IPS-18c (cell line): ENCODE data around the gene R3HDM4.
"Not testable (repeated sequence)": the region's sequence is repeated elsewhere in the genome, so short reads cannot be mapped to it uniquely, and the experiment has no call there.

Experiments used
- H3K4me3 ChIP-seq: 2 replicates; pipeline ENCODE4 v1.7.0; 2013; ENCODE audit warnings: low read depth, mild to moderate bottlenecking, low read length, moderate library complexity; ENCODE audit not compliant: insufficient read depth
- H3K9me3 ChIP-seq: one replicate; pipeline ENCODE4 v1.6.1; 2013; ENCODE audit warnings: mild to moderate bottlenecking, low read length, moderate library complexity; ENCODE audit not compliant: control insufficient read depth, insufficient read depth

Gene R3HDM4

DNA sequence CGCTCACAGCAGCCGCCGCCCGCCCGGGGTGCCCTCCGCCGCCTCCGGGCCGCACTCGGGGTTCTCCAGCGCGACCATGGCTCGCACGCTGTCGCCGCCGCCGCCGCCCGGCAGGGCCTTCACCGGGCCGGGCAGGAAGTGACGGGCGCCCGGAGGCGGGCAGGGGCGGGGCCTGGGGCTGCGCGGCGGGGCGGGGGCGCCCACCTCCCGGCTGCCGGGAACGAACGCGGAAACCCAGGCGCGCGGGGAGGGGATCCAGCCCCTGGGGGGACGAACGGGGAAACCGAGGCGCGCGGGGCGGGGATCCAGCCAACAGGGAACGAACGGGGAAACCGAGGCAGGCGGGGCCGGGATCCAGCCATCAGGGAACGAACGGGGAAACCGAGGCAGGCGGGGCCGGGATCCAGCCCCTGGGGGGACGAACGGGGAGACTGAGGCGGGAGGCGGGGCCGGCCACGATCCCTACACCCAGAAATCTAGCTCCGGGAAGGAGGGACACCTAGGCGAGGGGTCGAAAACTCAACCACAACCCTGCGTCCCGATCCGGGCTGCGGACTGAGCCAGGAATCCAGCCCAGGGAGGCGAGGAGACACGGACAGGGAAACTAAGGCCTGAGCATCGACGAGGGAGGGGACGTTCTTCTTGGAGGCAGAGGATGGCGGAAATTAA is at the start of gene R3HDM4:
Gene R3HDM4 (minus strand): TSS at position 140 of the 669 bp plus-strand sequence. CDS start 62 bp downstream, at position 78.
- peak within 1 kb of the TSS; percentile 65 for H3K4me3 ChIP-seq
- H3K9me3 ChIP-seq, result no peaks in the 10 kb centered on the region

DNA sequence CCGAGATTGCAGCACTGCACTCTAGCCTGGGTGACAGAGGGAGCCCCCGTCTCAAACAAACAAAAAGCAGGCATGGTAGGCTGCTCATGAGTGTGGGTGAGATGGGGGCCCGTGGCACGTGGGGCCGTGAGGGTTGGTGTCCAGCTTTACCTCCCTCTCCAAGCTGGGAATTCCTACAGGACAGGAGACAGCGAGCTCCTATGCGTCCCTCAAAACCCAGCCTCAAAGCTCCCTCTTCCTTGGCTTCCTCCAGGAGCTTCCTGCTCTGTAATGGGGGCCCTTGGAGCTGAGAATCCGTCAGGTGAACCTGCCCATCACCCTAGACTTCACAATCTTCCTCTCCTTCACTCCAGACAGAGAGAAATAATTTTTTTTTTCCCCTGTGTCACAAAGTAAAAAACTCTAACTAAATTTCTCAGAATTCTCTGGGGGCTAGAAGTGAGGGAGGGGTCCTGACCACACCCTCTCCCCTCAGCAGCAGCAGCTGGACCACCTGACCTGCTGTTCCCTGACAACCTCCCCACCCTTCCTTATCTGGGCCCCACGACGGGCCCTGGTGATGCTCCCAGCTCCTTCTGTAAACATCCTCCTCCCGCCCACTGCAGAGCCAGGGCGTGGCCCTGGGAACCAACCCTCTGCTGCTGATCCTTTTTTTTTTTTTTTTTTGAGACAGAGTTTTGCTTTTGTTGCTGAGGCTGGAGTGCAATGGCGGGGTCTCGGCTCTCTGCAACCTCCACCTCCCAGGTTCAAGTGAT is 49.0 kb upstream of the R3HDM4 start:
- H3K9me3 ChIP-seq, result peaks cover 7% of the 10 kb centered on the region
- H3K4me3 ChIP-seq, result no peak overlapping the region

DNA sequence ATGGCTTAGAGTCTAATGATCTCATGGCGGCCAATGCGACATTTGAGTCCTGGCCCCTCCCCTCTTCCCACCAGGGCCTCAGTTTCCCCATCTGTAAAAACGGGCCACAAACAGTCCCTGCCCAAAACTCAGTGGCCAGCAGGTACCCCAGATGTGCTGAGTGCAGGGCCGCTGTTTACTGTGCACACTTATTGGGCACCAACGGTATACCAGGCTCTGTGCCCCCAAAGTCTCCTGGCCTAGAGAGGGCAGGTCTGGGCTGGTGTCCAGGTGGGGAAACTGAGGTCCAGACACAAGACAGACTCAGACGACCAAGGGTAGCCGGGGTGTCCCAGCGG is 47.6 kb upstream of the R3HDM4 start:
- H3K9me3 ChIP-seq, result peaks cover 4% of the 10 kb centered on the region
- H3K4me3 ChIP-seq, result no peak overlapping the region

DNA sequence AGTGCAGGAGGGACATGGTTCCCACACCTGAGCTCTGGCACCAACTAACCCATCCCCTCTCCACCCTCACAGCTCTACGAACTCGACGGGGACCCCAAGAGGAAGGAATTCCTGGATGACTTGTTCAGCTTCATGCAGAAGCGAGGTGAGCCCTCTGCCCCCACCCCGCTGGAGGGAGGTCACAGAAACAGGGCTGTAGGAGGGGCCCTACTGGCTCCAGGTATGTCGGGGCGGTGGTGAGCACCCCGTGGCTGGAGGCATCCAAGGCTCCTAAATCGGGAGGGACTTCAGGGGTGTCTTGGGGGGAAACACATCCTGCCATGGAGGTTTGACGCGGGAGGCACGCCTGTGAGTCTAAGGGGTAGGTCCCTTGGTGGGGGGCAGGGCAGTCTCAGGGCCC is 47.0 kb upstream of the R3HDM4 start:
- peaks cover 4% of the 10 kb centered on the region for H3K9me3 ChIP-seq
- H3K4me3 ChIP-seq, result no peak overlapping the region

DNA sequence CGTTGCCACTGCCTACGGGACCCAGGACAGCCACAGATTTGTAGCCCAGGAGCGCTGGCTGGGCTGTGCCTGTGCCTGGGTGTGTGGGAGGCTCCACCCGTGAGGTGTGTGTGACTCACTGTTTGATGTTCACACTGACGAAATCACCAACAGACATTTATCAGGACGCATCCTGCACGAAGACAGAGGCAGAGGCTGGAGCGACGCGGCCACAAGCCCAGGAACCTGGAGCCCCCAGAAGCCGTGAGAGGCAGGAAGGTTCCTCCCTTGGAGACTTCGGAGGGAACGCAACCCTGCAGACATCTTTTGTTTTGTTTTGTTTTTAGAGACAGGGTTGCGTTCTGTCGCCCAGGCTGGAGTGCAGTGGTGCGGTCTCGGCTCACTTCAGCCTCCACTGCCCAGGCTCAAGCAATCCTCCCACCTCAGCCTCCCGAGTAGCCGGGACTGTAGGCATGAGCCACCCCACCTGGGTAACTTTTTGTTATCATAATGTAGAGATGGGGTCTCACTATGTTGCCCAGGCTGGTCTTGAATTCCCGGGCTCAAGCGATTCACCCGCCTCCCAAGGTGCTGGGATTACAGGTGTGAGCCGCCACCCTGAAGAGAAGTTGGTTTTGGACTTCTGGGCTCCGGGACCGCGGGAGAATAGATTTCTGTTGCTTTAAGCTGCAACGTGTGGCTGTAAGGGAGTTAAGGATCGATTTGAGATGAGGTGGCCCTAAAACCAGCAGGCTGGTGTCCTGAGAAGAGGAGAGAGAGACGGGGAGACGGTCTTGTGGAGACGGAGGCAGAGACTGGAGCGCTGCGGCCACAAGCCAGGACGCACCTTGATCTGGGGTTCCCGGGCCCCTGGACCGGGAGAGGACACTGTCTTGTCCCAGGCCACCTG is 46.2 kb upstream of the R3HDM4 start:
- Histone ChIP-seq H3K9me3 (peaks cover 4% of the 10 kb centered on the region), H3K4me3 (no peak overlapping the region)

DNA sequence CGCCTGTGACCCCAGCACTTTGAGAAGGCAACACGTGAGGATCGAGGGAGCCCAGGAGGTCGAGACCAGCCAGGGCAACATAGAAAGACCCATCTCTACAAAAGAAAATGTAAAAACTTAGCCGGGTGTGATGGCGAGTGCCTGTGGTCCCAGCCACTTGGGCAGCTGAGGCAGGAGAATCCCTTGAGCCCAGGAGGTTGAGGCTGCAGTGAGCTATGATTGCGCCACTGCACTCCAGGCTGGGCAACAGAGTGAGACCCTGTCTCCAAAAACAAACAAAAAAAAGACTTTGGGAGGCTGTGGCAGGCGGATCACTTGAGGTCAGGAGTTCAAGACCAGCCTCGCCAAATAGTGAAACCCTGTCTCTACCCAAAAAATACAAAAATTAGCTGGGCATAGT is 44.6 kb upstream of the R3HDM4 start:
- not testable (repeated sequence) for H3K9me3 ChIP-seq, H3K4me3 ChIP-seq

DNA sequence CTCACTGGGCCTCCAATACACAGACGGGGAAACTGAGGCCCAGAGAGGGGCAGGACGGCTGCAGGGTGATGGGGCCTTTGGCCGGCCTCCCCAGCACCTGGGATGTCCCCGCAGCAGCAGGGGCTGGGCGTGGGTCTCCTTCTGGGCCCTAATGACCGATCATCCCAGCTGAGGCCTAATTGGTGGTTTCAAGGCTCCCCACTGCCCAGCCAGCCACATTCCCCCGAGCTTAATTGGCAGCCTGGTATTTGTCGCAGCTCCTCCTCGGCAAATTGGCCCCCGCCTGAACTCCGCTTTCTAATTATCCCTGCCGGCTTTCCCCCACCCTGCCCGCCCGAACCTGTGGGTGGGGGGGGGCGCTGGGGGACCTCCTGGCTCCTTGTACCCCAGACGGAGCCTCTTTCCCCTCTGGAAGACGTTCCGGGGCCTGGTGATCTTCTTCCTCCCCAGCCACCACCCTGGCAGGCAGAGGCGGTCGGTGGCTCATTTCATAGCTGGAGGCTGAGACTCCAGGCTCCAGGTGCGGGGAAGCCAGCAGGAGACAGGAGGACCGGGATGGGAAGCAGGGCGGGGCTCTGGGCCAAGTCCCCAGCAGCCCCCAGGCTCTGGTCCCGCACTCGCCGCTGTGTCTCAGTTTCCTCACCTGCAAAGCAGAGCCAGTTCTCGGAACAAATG is 43.9 kb upstream of the R3HDM4 start:
- H3K9me3 ChIP-seq, result peaks cover 2% of the 10 kb centered on the region
- no peak overlapping the region for H3K4me3 ChIP-seq

DNA sequence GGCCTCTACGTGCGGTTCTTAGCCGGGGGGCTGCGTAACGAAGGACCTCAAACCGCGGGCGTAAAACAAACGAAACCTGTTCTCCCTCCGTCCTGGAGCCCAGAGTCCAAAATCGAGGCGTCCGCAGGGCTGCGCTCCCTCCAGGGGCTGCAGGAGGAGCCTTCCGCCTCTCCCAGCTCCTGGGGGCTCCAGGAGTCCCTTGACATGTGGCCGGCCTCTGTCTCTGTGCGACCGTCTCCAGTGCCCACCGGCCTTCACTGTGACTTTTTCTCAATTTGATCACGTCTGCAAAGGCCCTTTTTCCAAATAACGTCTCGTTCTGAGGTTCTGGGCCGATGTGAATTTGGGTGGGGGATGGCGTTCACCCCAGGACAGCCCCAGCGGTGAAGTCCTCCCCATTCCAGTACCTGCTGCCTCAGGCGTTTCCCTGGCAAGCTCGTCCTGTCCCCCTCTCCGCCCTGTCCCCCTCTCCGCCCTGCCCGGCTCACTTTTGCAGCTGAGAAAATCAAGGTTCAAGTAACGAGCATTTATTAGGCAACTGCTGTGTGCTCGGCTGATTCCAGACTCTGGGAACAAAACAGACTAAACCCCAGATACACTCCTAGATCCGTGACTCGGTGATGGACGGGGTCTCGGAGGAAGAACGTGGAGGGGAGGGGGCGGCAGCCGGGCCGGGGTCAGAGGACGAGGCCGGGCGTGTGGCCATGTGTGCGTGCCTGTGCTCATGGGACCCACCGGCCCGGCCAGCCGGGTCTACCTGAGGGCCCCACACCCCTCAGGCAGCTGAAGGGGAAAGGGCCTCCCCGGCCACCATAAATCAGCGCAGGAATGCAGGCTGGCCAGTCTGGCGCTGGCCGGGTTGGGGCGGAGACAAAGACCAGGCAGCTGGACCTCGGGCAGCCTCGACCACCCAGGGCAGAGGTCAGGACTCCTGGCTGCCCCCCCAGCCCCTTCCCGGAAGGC is 43.1 kb upstream of the R3HDM4 start:
- Histone ChIP-seq H3K9me3 (peaks cover 2% of the 10 kb centered on the region), H3K4me3 (no peak overlapping the region)

DNA sequence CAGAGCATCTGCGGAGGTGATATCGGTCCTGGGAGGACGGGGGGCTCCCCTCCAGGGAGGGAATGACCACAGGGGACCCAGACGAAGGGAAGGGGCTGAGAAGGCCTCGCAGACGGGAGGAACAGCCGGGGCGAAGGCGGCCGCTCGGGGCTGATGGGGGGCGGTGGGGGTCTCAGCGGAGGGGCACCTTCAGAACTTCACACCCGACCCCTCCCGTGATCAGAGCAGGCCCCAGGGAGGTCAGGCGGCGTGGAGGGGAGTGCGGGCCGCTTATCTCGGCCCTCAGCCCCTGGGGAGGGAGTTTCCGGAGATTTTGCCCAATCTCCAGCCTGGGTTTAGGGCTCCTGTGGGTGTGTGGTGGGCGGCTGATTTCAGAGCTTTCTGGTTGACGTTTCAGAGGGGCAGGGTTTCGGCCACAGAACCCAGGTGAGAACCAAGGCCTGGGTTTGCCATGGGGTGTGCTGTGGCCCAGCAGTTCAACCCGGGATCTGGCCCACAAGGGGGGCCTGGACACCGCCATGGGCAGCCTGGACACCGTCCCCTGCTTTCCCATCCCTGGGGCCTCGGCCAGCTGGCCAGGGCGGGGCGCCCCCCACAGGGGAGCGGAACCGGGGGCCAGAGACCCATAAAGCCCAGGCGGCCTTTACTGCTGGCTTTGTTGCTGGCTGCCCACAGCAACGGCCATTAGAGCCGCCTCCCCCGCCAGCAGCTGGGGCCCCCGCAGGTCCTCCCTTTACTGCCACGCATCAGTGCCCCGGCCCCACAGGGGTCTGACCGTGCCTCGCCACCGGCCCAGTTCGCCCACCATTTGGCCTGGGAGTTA is 41.9 kb upstream of the R3HDM4 start:
- Histone ChIP-seq H3K9me3 (peaks cover 2% of the 10 kb centered on the region), H3K4me3 (no peak overlapping the region)

DNA sequence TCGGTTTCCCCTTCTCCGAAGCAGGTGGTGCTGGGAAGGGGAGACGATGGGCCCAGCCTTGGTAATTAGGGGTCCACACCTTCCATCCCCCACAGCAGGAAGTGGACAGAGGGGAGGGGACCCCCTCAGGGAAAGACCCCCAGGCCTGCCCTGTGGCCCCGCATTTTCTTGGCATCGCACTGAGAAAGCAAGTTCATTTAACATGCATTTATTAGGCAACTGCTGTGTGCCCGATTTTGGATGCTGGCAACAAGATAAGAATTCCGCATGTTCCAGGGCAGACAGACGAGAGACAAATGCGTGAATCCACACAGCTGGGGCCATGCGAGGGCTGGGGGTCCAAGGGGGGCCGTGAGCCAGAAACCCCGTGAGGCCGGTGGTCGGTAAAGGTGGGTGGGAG is 41.3 kb upstream of the R3HDM4 start:
- H3K9me3 ChIP-seq, result peaks cover 2% of the 10 kb centered on the region
- no peak overlapping the region for H3K4me3 ChIP-seq

DNA sequence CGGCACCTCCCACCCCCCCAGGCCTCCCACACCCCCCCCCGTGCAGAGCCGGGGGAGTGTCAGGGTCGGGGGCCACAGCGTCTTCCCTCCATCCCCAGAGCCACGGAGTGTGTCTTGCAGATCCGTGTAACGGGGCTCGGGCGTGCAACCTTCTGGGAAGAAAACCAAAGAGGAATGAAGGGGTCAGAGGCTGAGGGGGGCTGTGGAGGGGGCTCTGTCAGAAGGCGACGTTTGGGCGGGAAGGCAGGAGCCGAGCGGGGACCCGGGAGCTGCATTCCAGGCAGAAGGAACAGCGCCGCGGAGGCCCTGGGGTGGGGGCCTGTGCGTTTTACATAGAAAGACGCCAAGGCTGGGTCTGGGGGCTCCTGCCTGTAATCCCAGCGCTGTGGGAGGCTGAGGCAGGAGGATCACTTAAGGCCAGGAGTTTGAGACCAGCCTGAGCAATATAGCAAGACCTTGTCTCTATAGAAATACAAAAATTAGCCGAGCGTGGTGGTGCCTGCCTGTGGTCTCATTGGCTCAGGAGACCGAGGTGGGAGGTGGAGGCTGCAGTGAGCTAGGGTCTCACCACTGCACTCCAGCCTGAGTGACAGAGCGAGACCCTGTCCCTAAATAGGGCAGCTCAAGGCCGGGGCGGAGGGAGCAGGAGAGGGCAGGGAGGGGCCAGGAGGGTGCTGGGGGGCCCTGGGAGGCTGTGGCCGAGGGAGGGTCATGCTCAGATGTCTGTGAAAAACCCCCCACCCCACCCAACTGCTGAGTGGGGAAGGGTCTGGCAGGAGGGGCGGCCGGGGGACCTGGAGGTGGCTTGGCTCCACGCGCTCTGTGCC is 40.6 kb upstream of the R3HDM4 start:
- Histone ChIP-seq H3K9me3 (peaks cover 2% of the 10 kb centered on the region), H3K4me3 (no peak overlapping the region)

DNA sequence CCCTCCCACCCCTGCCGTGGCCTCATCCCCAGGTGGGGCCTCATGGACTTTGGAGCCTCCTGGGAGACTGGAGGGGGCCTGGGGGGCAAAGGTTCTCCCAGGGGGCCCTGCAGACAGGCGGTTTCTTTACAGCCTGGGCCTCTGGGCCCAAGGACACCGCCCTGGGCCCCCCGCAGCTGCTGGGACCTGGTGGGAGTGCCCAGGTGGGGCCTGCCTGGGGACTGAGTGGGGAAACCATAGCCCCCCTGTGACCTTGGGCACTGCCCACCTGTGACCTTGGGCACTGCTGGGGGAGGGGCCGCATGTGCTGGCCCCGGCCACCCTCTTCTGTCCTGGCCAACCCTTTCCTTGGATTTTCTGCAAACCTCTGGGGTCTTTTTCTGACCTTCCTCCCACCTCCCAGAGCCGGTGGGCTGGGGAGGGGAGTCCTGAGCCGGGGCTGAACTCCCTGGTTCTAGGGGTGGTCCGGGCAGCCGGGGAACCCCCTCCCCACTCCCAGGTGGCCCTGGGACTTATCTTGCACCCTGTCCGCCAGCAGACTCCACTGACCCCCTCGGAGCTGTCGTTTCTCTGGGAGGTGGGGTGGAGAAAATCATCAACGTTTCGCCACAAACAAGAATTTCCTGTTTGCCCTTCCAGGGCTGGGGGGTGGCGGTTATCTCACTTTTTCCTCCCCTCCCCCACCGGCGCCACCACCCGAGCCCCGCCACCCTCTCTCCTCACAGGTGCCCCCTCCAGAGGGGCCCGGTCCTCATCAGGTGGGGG is 39.8 kb upstream of the R3HDM4 start:
- Histone ChIP-seq H3K4me3 (peak overlapping the region; percentile 28), H3K9me3 (peaks cover 2% of the 10 kb centered on the region)

DNA sequence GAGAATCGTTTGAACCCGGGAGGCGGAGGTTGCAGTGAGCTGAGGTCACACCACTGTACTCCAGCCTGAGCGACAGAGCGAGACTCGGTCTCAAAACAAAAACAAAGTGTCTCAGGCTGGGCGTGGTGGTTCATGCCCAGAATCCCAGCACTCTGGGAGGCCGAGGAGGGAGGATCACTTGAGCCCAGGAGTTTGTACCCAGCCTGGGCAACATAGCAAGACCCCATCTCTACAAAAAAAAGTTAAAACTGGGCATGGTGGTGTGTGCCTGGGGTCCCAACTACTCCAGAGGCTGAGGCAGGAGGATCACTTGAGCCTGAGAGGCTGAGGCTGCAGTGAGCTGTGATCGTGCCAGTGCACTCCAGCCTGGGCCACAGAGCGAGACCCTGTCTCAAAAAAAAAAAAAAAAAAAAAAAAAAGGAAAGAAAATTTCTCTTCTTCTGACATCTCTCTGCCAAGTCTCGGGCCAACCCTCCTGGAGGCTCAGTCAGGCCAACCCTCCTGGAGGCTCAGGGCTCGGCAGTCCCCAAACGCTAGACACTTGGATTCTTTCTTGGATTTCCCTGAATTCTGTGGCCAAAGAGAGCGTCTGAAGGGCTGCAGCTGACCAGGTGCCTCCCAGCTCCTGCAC is 39.1 kb upstream of the R3HDM4 start:
- peaks cover 5% of the 10 kb centered on the region for H3K9me3 ChIP-seq
- H3K4me3 ChIP-seq, result peak overlapping the region; percentile 28; the same call in 1 of the 2 replicates
